Measurements from ENCODE around the gene ENDOD1. TPM values are rescaled to one million over a fixed set of nuclear protein-coding genes. Genes with fewer than 3 reads are reported as not detected.

The ENDOD1 gene
- total RNA-seq, 1 donor from 2014 or later, result 29.8 TPM

- no peak overlapping the region for H3K4me2 ChIP-seq (ENCODE audit: low read length)
- no peaks in the 10 kb centered on the region for H3K4me1 ChIP-seq (ENCODE audit: insufficient read depth, low read length)
- Mint-ChIP-seq H3K27me3 (ENCODE audit: low read depth, unreplicated experiment) (peaks cover 5% of the 10 kb centered on the region), H3K36me3 (ENCODE audit: low read depth, unreplicated experiment) (no peaks in the 10 kb centered on the region), H3K27ac (ENCODE audit: unreplicated experiment) (no peak overlapping the region), H3K9me3 (ENCODE audit: unreplicated experiment) (peaks cover 4% of the 10 kb centered on the region), H3K4me3 (ENCODE audit: unreplicated experiment) (no peak overlapping the region), H3K4me1 (ENCODE audit: low read depth, unreplicated experiment) (no peaks in the 10 kb centered on the region)
- H3K36me3 ChIP-seq (ENCODE audit: insufficient read depth, low read length), result no peaks in the 10 kb centered on the region
- H4K20me1 ChIP-seq (ENCODE audit: insufficient read depth, low read length), result no peaks in the 10 kb centered on the region
- no peak for FAIRE-seq
- no peak overlapping the region for H2AFZ ChIP-seq (ENCODE audit: low read depth, low read length)
- no peak overlapping the region for H3K9ac ChIP-seq (ENCODE audit: low read length)
- H3K27me3 ChIP-seq (ENCODE audit: insufficient read depth, low read length), result peaks cover 11% of the 10 kb centered on the region
- no peak for TF ChIP-seq EZH2 (IDR thresholded peaks at IDR 0.05; ENCODE audit: insufficient read depth, low read length)
- no peak for DNase-seq (ENCODE audit: low read depth)
- H3K27ac ChIP-seq (ENCODE audit: low read depth, low read length), result no peak overlapping the region
- H3K79me2 ChIP-seq (ENCODE audit: insufficient read depth, low read length), result no peaks in the 10 kb centered on the region
- H3K4me3 ChIP-seq (ENCODE audit: insufficient read depth, low read depth, low read length), result no peak overlapping the region
- no peaks in the 10 kb centered on the region for H3K9me3 ChIP-seq (ENCODE audit: insufficient read depth, low read depth, low read length)
These were observed 38.9 kb upstream of the ENDOD1 start for GRCh38 chr11:95050595-95051202.

- H3K27ac ChIP-seq (ENCODE audit: low read depth, low read length), result no peak overlapping the region
- no peaks in the 10 kb centered on the region for H3K4me1 ChIP-seq (ENCODE audit: insufficient read depth, low read length)
- Mint-ChIP-seq H3K27me3 (ENCODE audit: low read depth, unreplicated experiment) (peaks cover 10% of the 10 kb centered on the region), H3K4me1 (ENCODE audit: low read depth, unreplicated experiment) (peaks cover 4% of the 10 kb centered on the region), H3K36me3 (ENCODE audit: low read depth, unreplicated experiment) (no peaks in the 10 kb centered on the region), H3K9me3 (ENCODE audit: unreplicated experiment) (peaks cover 4% of the 10 kb centered on the region), H3K27ac (ENCODE audit: unreplicated experiment) (no peak overlapping the region), H3K4me3 (ENCODE audit: unreplicated experiment) (no peak overlapping the region)
- no peaks in the 10 kb centered on the region for H3K79me2 ChIP-seq (ENCODE audit: insufficient read depth, low read length)
- no peak overlapping the region for H3K9ac ChIP-seq (ENCODE audit: low read length)
- no peak overlapping the region for H2AFZ ChIP-seq (ENCODE audit: low read depth, low read length)
- H3K9me3 ChIP-seq (ENCODE audit: insufficient read depth, low read depth, low read length), result no peaks in the 10 kb centered on the region
- no peaks in the 10 kb centered on the region for H4K20me1 ChIP-seq (ENCODE audit: insufficient read depth, low read length)
- TF ChIP-seq, protein P1, sequence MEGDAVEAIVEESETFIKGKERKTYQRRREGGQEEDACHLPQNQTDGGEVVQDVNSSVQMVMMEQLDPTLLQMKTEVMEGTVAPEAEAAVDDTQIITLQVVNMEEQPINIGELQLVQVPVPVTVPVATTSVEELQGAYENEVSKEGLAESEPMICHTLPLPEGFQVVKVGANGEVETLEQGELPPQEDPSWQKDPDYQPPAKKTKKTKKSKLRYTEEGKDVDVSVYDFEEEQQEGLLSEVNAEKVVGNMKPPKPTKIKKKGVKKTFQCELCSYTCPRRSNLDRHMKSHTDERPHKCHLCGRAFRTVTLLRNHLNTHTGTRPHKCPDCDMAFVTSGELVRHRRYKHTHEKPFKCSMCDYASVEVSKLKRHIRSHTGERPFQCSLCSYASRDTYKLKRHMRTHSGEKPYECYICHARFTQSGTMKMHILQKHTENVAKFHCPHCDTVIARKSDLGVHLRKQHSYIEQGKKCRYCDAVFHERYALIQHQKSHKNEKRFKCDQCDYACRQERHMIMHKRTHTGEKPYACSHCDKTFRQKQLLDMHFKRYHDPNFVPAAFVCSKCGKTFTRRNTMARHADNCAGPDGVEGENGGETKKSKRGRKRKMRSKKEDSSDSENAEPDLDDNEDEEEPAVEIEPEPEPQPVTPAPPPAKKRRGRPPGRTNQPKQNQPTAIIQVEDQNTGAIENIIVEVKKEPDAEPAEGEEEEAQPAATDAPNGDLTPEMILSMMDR (IDR thresholded peaks at IDR 0.05; ENCODE audit: insufficient read depth, low read depth, low read length), result no peak
- TF ChIP-seq EZH2 (IDR thresholded peaks at IDR 0.05; ENCODE audit: insufficient read depth, low read length), result no peak
- FAIRE-seq, result no peak
- H3K27me3 ChIP-seq (ENCODE audit: insufficient read depth, low read length), result peaks cover 5% of the 10 kb centered on the region
- H3K4me2 ChIP-seq (ENCODE audit: low read length), result no peak overlapping the region
- H3K4me3 ChIP-seq (ENCODE audit: insufficient read depth, low read depth, low read length), result no peak overlapping the region
- H3K36me3 ChIP-seq (ENCODE audit: insufficient read depth, low read length), result no peaks in the 10 kb centered on the region
- DNase-seq (ENCODE audit: low read depth), result no peak
These were observed 35.3 kb upstream of the ENDOD1 start for GRCh38 chr11:95054356-95054755.

DNA sequence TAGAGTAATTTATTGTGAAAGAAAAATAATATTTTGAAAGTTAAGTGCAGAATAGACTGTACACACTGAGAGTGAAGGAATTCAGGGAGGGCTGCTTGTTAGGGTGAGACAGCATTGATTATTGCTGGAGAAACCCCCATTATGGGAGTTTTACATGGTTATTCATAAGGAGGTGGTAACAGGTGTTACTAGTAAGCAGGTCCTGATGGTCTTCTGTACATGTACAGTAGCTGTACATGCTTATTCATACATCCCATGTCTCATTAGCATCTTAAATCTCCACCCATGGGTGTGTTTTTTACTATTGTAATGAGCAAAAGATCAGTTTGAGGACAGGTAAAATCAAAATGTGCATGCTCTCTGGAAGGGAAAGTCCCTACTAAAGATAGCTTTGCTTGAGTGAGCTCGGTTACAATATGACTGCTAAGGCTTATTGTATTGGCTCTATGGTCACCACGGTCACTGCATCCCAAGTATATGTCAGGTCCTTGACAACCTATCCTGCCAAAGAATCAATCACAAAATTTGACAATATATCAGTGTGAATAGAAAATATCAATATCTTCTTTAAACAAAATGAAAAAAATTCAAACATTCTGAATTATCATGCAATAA is 34.3 kb upstream of the ENDOD1 start:
- DNase-seq (ENCODE audit: low read depth), result no peak
- Mint-ChIP-seq H3K4me1 (ENCODE audit: low read depth, unreplicated experiment) (peaks cover 4% of the 10 kb centered on the region), H3K27ac (ENCODE audit: unreplicated experiment) (no peak overlapping the region), H3K4me3 (ENCODE audit: unreplicated experiment) (no peak overlapping the region), H3K36me3 (ENCODE audit: low read depth, unreplicated experiment) (no peaks in the 10 kb centered on the region), H3K27me3 (ENCODE audit: low read depth, unreplicated experiment) (peaks cover 14% of the 10 kb centered on the region), H3K9me3 (ENCODE audit: unreplicated experiment) (peaks cover 2% of the 10 kb centered on the region)
- Histone ChIP-seq H3K27ac (ENCODE audit: low read depth, low read length) (no peak overlapping the region), H3K4me2 (ENCODE audit: low read length) (no peak overlapping the region), H3K4me1 (ENCODE audit: insufficient read depth, low read length) (no peaks in the 10 kb centered on the region), H3K79me2 (ENCODE audit: insufficient read depth, low read length) (no peaks in the 10 kb centered on the region), H4K20me1 (ENCODE audit: insufficient read depth, low read length) (no peaks in the 10 kb centered on the region), H3K9me3 (ENCODE audit: insufficient read depth, low read depth, low read length) (no peaks in the 10 kb centered on the region), H3K4me3 (ENCODE audit: insufficient read depth, low read depth, low read length) (no peak overlapping the region), H2AFZ (ENCODE audit: low read depth, low read length) (no peak overlapping the region), H3K9ac (ENCODE audit: low read length) (no peak overlapping the region), H3K27me3 (ENCODE audit: insufficient read depth, low read length) (peaks cover 7% of the 10 kb centered on the region), H3K36me3 (ENCODE audit: insufficient read depth, low read length) (no peaks in the 10 kb centered on the region)
- TF ChIP-seq, protein P1 (IDR thresholded peaks at IDR 0.05; ENCODE audit: insufficient read depth, low read depth, low read length), result no peak
- no peak for TF ChIP-seq EZH2 (IDR thresholded peaks at IDR 0.05; ENCODE audit: insufficient read depth, low read length)
- no peak for FAIRE-seq

Measured in astrocyte (in vitro differentiated cells and primary cell).